Measurements from ENCODE around the gene MYOCOS. TPM values are rescaled to one million over a fixed set of nuclear protein-coding genes. Genes with fewer than 3 reads are reported as not detected.
"Not testable (repeated sequence)": the region's sequence is repeated elsewhere in the genome, so short reads cannot be mapped to it uniquely, and the experiment has no call there.

Gene MYOCOS
- polyA plus RNA-seq, 4 donors: 0.26 to 0.58 (median 0.43) TPM

DNA sequence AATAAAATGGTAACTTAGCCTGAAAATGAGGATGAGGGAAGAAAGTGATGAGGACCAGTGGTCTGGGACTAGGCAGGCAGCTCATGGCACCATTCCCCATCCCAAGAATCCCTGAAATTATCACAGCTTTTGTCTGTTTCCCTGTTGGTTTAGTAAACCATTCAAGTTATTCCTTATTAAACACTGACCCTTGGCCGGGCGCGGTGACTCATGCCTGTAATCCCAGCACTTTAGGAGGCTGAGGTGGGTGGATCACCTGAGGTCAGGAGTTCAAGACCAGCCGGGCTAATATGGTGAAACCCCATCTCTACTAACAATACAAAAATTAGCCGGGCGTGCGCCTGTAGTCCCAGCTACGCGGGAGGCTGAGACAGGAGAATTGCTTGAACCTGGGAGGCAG, 34.2 kb downstream of the MYOCOS start:
- DNase-seq (ENCODE audit: low read depth in 4 of 4, low spot score in 3 of 4): not testable (repeated sequence)

DNA sequence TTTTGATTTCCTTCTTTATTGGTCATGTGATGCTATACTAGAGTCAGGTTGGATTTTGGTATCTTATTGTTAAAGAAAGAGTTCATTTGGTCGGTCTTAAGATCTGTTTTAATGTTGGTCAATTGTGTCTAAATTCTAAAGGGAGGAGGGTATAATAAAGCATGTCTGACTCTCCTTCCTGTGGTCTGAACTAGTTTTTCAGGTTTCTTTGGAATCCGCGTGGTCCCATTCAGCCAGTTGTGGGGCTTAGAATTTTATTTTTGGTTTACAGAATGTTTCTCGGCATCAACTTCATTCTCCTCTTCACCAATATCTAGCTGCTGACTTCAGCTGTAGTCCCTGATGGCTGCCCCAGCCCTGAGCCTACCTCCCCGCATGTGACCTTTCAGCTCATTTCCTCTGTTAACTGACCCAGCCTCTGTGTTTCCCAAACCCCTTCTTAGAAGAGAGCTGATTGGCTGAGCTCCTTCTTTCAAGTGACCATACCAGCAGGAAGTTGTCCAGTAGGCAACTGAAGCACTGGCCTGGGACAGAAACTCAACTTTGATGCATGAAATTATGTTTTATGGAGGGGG, 39.1 kb downstream of the MYOCOS start:
- no peak for DNase-seq (ENCODE audit: low read depth in 4 of 4, low spot score in 3 of 4)

- no peak for DNase-seq (ENCODE audit: low read depth in 4 of 4, low spot score in 3 of 4)
Measured at GRCh38 chr1:171663036-171663853, 41.2 kb downstream of the MYOCOS start.

GRCh38 chr1:171663854-171664575, 42.0 kb downstream of the MYOCOS start:
- DNase-seq (ENCODE audit: low read depth in 4 of 4, low spot score in 3 of 4): no peak

DNA sequence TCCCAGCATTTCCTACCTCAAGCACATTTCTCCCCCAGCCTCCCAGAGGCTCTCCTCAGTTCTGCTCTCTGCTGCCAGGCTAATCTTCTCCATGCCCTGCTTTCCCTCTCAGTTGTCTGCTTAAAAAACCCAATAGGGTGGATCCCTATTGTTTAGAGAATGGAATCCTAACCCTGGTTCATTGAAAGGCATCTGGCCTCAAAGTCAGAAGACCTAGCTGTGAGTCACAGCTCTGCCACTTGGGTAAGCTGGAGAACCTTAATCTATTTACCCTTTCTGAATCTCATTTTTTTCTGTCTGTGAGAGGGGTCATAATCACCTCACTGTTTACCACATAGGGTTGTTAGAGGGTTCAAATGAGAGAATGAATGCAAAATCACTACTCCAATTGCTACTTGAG, 42.9 kb downstream of the MYOCOS start:
- DNase-seq (ENCODE audit: low read depth in 4 of 4, low spot score in 3 of 4): no peak

DNA sequence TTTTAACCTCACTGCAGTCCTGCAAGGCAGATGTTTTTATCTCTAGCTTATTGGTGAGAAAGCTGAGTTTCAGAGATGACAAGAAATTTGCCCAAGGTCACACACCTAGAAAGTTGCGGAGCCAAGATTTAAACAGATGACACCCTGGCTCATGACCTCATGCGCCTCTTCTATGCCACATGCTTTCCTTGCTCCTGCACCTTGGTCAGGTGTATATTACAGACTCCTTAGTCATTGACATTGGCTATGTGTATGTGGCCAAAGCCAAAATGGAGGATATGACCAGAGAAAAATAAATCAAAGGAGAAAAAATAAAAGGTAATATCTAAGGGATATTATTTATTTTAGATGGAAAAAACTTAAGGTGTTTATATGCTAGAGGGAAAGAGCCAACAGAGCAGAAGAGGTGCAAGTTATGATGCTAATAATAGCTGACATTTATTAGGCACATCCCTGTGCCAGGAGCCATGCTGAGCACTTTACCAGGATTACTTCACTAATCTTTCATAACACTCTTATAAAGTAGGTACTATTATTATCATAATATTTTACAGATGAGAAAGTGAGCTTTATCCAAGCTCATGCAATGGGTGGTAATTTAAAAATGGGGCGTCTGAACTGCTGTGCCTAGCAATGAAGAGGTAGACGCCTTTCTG, 44.2 kb downstream of the MYOCOS start:
- no peak for DNase-seq (ENCODE audit: low read depth in 4 of 4, low spot score in 3 of 4)

DNA sequence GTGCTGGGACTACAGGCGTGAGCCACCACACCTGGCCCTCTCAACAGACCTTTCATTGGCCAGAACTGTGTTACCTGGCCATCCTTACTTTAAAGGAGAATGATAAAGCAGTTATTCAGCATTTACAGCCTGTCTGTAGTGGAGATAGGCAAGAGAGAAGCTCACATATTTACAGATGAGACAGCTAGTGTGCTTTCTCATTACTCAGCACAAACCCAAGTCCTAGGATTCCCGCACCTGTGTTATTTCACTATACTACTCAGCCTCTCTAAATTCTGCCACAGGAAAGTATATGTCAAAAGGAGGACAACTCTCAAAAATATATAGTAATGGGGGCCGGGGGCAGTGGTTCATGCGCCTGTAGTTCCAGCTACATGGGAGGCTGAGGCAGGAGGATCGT, 46.3 kb downstream of the MYOCOS start:
- no peak for DNase-seq (ENCODE audit: low read depth in 4 of 4, low spot score in 3 of 4)

GRCh38 chr1:171670739-171671138, 48.7 kb downstream of the MYOCOS start:
- DNase-seq (ENCODE audit: low read depth in 4 of 4, low spot score in 3 of 4): no peak

GRCh38 chr1:171674431-171675405, 52.7 kb downstream of the MYOCOS start:
- no peak for DNase-seq (ENCODE audit: low read depth in 4 of 4, low spot score in 3 of 4)

Other genes with a start within 250 kb of the MYOCOS start
- gene PRRC2C, start 136.7 kb upstream of the MYOCOS start, polyA plus RNA-seq (ENCODE audit: insufficient read length in 4 of 4): 100 to 1,000 TPM; 108 to 141 (median 134) TPM
- under 1 TPM; 0.08 to 0.29 (median 0.21) TPM for gene MYOC, start 30.4 kb downstream of the MYOCOS start, polyA plus RNA-seq (ENCODE audit: insufficient read length in 4 of 4)
- gene VAMP4, start 119.8 kb downstream of the MYOCOS start, polyA plus RNA-seq (ENCODE audit: insufficient read length in 4 of 4): 10 to 100 TPM; 15.2 to 19.3 (median 19.0) TPM
- 10 to 100 TPM; 33.0 to 37.8 (median 37.6) TPM for gene METTL13, start 159.4 kb downstream of the MYOCOS start, polyA plus RNA-seq (ENCODE audit: insufficient read length in 4 of 4)
- gene DNM3, start 219.3 kb downstream of the MYOCOS start, polyA plus RNA-seq (ENCODE audit: insufficient read length in 4 of 4): 1 to 10 TPM; 4.3 to 5.7 (median 5.0) TPM

Measured in right renal pelvis (tissue), 4 donors.